ENCODE measurements around the gene RNF19B.

Gene RNF19B, protein sequence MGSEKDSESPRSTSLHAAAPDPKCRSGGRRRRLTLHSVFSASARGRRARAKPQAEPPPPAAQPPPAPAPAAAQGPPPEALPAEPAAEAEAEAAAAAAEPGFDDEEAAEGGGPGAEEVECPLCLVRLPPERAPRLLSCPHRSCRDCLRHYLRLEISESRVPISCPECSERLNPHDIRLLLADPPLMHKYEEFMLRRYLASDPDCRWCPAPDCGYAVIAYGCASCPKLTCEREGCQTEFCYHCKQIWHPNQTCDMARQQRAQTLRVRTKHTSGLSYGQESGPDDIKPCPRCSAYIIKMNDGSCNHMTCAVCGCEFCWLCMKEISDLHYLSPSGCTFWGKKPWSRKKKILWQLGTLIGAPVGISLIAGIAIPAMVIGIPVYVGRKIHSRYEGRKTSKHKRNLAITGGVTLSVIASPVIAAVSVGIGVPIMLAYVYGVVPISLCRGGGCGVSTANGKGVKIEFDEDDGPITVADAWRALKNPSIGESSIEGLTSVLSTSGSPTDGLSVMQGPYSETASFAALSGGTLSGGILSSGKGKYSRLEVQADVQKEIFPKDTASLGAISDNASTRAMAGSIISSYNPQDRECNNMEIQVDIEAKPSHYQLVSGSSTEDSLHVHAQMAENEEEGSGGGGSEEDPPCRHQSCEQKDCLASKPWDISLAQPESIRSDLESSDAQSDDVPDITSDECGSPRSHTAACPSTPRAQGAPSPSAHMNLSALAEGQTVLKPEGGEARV

DNA sequence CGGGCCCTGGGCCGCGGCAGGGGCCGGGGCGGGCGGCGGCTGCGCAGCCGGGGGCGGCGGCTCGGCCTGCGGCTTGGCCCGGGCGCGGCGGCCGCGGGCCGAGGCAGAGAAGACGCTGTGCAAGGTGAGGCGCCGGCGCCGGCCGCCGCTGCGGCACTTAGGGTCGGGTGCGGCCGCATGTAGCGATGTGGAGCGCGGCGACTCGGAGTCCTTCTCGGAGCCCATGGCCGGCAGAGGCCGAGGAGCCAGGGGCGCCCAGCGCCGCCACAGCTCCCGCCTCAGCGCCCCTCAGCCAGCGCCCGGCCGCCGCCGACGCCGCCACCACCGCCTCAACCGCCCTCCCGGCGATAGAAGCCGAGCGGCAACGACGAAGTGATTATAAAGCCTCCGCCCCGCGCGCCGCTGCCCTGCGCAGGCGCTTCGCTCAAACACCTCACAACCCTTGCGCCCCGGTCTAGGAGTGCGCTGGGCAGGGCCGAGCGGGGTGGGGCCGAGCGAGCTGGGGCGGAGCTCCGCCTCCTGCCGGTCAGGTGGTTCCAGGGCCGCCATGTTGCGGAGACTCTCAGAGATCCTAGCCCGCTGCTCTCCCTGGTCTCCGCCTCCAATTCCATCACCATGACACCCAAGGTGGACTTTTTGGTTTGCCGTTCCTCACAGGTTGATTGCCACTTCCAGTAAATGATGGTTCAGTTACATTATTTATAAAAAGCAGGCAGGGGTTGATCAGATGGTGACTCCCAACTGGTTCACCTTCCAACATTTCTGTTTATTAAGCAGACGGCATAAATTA is at the start of gene RNF19B:
Gene RNF19B (minus strand): TSS at position 349 of the 790 bp plus-strand sequence. CDS start 124 bp downstream, at position 225.
- peak within 1 kb of the TSS; percentile 66 for H3K9ac ChIP-seq (ENCODE audit: low read depth, low read length)
- H3K9me3 ChIP-seq (ENCODE audit: insufficient read depth, low read length, severe bottlenecking) = no peaks in the 10 kb centered on the region
- peaks cover 38% of the 10 kb centered on the region for H3K4me1 ChIP-seq (ENCODE audit: insufficient read depth, low read length)
- H3K4me2 ChIP-seq (ENCODE audit: insufficient read depth, low read length) = peak within 1 kb of the TSS; percentile 100
- no peaks in the 10 kb centered on the region for H3K36me3 ChIP-seq (ENCODE audit: insufficient read depth, low read length)
- peak; percentile 94 for ATAC-seq (ENCODE audit: insufficient read depth, low read depth)
- peaks cover 11% of the 10 kb centered on the region for H4K20me1 ChIP-seq (ENCODE audit: insufficient read depth, low read length)
- H3K27ac ChIP-seq (ENCODE audit: low read length) = peak within 1 kb of the TSS; percentile 57
- H2AFZ ChIP-seq (ENCODE audit: low read depth, low read length) = peak within 1 kb of the TSS; percentile 92
- peaks cover 39% of the 10 kb centered on the region for H3K79me2 ChIP-seq (ENCODE audit: insufficient read depth, low read length)
- peak within 1 kb of the TSS; percentile 49 to 73 for H3K4me3 ChIP-seq (ENCODE audit: low read depth in 1 of 2, low read length in 2 of 2)
- peak; percentile 95 for DNase-seq
- TF ChIP-seq, protein P1, sequence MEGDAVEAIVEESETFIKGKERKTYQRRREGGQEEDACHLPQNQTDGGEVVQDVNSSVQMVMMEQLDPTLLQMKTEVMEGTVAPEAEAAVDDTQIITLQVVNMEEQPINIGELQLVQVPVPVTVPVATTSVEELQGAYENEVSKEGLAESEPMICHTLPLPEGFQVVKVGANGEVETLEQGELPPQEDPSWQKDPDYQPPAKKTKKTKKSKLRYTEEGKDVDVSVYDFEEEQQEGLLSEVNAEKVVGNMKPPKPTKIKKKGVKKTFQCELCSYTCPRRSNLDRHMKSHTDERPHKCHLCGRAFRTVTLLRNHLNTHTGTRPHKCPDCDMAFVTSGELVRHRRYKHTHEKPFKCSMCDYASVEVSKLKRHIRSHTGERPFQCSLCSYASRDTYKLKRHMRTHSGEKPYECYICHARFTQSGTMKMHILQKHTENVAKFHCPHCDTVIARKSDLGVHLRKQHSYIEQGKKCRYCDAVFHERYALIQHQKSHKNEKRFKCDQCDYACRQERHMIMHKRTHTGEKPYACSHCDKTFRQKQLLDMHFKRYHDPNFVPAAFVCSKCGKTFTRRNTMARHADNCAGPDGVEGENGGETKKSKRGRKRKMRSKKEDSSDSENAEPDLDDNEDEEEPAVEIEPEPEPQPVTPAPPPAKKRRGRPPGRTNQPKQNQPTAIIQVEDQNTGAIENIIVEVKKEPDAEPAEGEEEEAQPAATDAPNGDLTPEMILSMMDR (IDR thresholded peaks at IDR 0.05; ENCODE audit: borderline replicate concordance, extremely low read depth, low read length, poor library complexity, severe bottlenecking) = no peak
- TF ChIP-seq EZH2 (IDR thresholded peaks at IDR 0.05; ENCODE audit: borderline replicate concordance, low read depth, low read length, severe bottlenecking) = no peak
- H3K27me3 ChIP-seq (ENCODE audit: insufficient read depth, low read length, poor library complexity) = no peaks in the 10 kb centered on the region

DNA sequence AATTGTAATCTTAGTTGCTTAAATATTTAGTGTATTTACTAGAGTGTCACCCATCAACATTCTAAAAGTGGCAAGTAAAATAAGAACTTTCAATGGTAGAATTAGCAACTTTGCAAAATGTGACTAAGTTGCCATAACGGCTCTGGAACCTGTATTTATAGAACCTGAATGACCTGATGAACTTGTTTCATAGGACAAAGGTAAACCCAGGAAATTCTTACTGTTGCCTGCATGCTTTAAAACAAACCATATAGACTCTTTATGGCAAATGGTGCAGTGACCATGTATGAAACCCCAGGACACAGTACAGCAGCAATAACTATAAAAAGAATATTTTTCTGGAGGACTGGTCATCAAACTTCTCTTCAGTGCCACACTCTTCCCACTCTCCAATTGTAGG is 49.2 kb upstream of the RNF19B start:
- H4K20me1 ChIP-seq (ENCODE audit: insufficient read depth, low read length) = no peaks in the 10 kb centered on the region
- no peaks in the 10 kb centered on the region for H3K4me1 ChIP-seq (ENCODE audit: insufficient read depth, low read length)
- H3K27me3 ChIP-seq (ENCODE audit: insufficient read depth, low read length, poor library complexity) = no peaks in the 10 kb centered on the region
- H3K27ac ChIP-seq (ENCODE audit: low read length) = no peak overlapping the region
- no peak overlapping the region for H2AFZ ChIP-seq (ENCODE audit: low read depth, low read length)
- ATAC-seq (ENCODE audit: insufficient read depth, low read depth) (no peak), DNase-seq (no peak)
- no peak for TF ChIP-seq EZH2 (IDR thresholded peaks at IDR 0.05; ENCODE audit: borderline replicate concordance, low read depth, low read length, severe bottlenecking)
- TF ChIP-seq, protein P1 (IDR thresholded peaks at IDR 0.05; ENCODE audit: borderline replicate concordance, extremely low read depth, low read length, poor library complexity, severe bottlenecking) = no peak
- no peaks in the 10 kb centered on the region for H3K79me2 ChIP-seq (ENCODE audit: insufficient read depth, low read length)
- no peak overlapping the region for H3K9ac ChIP-seq (ENCODE audit: low read depth, low read length)
- no peak overlapping the region for H3K4me2 ChIP-seq (ENCODE audit: insufficient read depth, low read length)
- H3K9me3 ChIP-seq (ENCODE audit: insufficient read depth, low read length, severe bottlenecking) = no peaks in the 10 kb centered on the region
- no peak overlapping the region for H3K4me3 ChIP-seq (ENCODE audit: low read depth in 1 of 2, low read length in 2 of 2)
- peaks cover 83% of the 10 kb centered on the region for H3K36me3 ChIP-seq (ENCODE audit: insufficient read depth, low read length)

DNA sequence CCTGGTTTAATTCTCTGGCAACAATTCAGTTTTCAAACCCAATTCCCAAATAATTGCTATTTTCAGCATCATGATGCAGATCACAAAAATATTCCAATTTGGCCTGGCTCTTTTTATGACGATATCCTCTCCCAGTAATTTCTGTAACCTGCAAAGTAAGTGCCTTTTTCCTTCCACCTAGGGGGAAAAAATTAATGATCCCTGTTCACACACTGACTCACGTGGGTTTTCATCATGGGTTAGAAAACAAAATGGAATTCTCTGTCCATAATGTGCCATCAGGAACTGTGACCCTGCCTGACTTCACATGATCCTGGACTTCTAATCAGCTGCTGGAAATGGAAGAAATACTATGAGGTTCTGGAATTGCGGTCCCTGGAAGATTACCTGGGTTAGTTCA is 47.6 kb upstream of the RNF19B start:
- no peaks in the 10 kb centered on the region for H4K20me1 ChIP-seq (ENCODE audit: insufficient read depth, low read length)
- H3K27ac ChIP-seq (ENCODE audit: low read length) = no peak overlapping the region
- H3K9ac ChIP-seq (ENCODE audit: low read depth, low read length) = no peak overlapping the region
- peaks cover 82% of the 10 kb centered on the region for H3K36me3 ChIP-seq (ENCODE audit: insufficient read depth, low read length)
- DNase-seq (no peak), ATAC-seq (ENCODE audit: insufficient read depth, low read depth) (no peak)
- no peak overlapping the region for H2AFZ ChIP-seq (ENCODE audit: low read depth, low read length)
- no peaks in the 10 kb centered on the region for H3K9me3 ChIP-seq (ENCODE audit: insufficient read depth, low read length, severe bottlenecking)
- no peak for TF ChIP-seq EZH2 (IDR thresholded peaks at IDR 0.05; ENCODE audit: borderline replicate concordance, low read depth, low read length, severe bottlenecking)
- H3K4me3 ChIP-seq (ENCODE audit: low read depth in 1 of 2, low read length in 2 of 2) = no peak overlapping the region
- no peaks in the 10 kb centered on the region for H3K27me3 ChIP-seq (ENCODE audit: insufficient read depth, low read length, poor library complexity)
- no peaks in the 10 kb centered on the region for H3K4me1 ChIP-seq (ENCODE audit: insufficient read depth, low read length)
- H3K4me2 ChIP-seq (ENCODE audit: insufficient read depth, low read length) = no peak overlapping the region
- H3K79me2 ChIP-seq (ENCODE audit: insufficient read depth, low read length) = no peaks in the 10 kb centered on the region
